H1 (cell line): Measurements from ENCODE around the gene CDCA3.

ENCODE experiments used
- CHD7 ChIP-seq: fragments of 300-600 bp; sonication (generic); IDR thresholded peaks from 2 replicates; pipeline ENCODE4 v1.7.1; 2012; ENCODE audit warnings: low read length, moderate library complexity, mild to moderate bottlenecking, inconsistent platforms; ENCODE audit not compliant: insufficient replicate concordance
- CREB1 ChIP-seq: IDR thresholded peaks from 2 replicates; pipeline ENCODE4 v1.6.1; 2012; ENCODE audit warnings: inconsistent platforms
- CTCF ChIP-seq, 3 experiments: IDR thresholded peaks; 1 replicate in 2 of 3; 2 replicates in 1 of 3; pipeline versions ENCODE4 v1.5.1 to v1.6.1; 2011; ENCODE audit warnings: low read length in 3 of 3, mild to moderate bottlenecking in 3 of 3, inconsistent platforms in 2 of 3, low read depth in 1 of 3, moderate library complexity in 1 of 3; ENCODE audit not compliant: insufficient read depth in 1 of 3; ENCODE audit errors: control extremely low read depth in 1 of 3
- EP300 ChIP-seq, 2 experiments: IDR thresholded peaks; 1 replicate in 1 of 2; 2 replicates in 1 of 2; pipeline ENCODE4 v1.6.1; 2011 to 2012; ENCODE audit warnings: low read depth in 2 of 2, low read length in 2 of 2, mild to moderate bottlenecking in 2 of 2, borderline replicate concordance in 1 of 2, inconsistent platforms in 1 of 2, moderate library complexity in 1 of 2
- HDAC6 ChIP-seq: IDR thresholded peaks from one replicate; pipeline ENCODE4 v1.7.1; 2012; ENCODE audit warnings: low read depth, mild to moderate bottlenecking, inconsistent platforms, low read length, moderate library complexity
- MAX ChIP-seq: IDR thresholded peaks from 2 replicates; pipeline ENCODE4 v1.6.1; 2012; ENCODE audit warnings: inconsistent platforms
- POLR2A ChIP-seq, 2 experiments: IDR thresholded peaks; 1 replicate in 1 of 2; 2 replicates in 1 of 2; pipeline ENCODE4 v1.6.1; 2011; ENCODE audit warnings: low read depth in 2 of 2, low read length in 2 of 2, mild to moderate bottlenecking in 2 of 2; ENCODE audit errors: control extremely low read depth in 1 of 2
- POLR2AphosphoS5 ChIP-seq: IDR thresholded peaks from 2 replicates; pipeline ENCODE4 v1.6.1; 2011; ENCODE audit warnings: low read depth, low read length
- RAD21 ChIP-seq, 2 experiments: IDR thresholded peaks in 1 of 2; conservative IDR thresholded peaks in 1 of 2; 2 replicates each; pipeline ENCODE4 v1.6.1; 2011; ENCODE audit warnings: low read depth in 2 of 2, low read length in 2 of 2, improper control_type of control experiment in 1 of 2, inconsistent platforms in 1 of 2, mild to moderate bottlenecking in 1 of 2, moderate library complexity in 1 of 2
- SIN3A ChIP-seq, 2 experiments: IDR thresholded peaks in 1 of 2; conservative IDR thresholded peaks in 1 of 2; 2 replicates each; pipeline ENCODE4 v1.6.1; 2011 to 2012; ENCODE audit warnings: low read length in 2 of 2, improper control_type of control experiment in 1 of 2, low read depth in 1 of 2, mild to moderate bottlenecking in 1 of 2
- SUZ12 ChIP-seq: fragments of 200-600 bp; sonication (generic); IDR thresholded peaks from 2 replicates; pipeline ENCODE4 v1.6.1; 2012; ENCODE audit warnings: mild to moderate bottlenecking, inconsistent platforms, low read length, moderate library complexity, mixed read lengths
- TAF1 ChIP-seq: IDR thresholded peaks from 2 replicates; pipeline ENCODE4 v1.6.1; 2011; ENCODE audit warnings: mild to moderate bottlenecking, low read depth, low read length
- TAF7 ChIP-seq: optimal IDR thresholded peaks from 2 replicates; pipeline ENCODE3; 2011; ENCODE audit warnings: low read depth, mild to moderate bottlenecking, inconsistent platforms, low read length, moderate library complexity, borderline replicate concordance

- TF ChIP-seq CTCF (IDR thresholded peaks at IDR 0.05; ENCODE audit: control extremely low read depth in 1 of 3, insufficient read depth in 1 of 3, low read depth in 1 of 3, low read length in 3 of 3): peak in 1 of 3 experiments; percentile 21; a peak in 1 of 4 replicates
- TF ChIP-seq RAD21 (IDR thresholded peaks at IDR 0.05 in 1 of 2, conservative IDR thresholded peaks at IDR 0.05 in 1 of 2; ENCODE audit: low read depth in 2 of 2, low read length in 2 of 2): no peak
- no peak for TF ChIP-seq CREB1
- TF ChIP-seq CHD7: no peak
- peak in 1 of 2 experiments; percentile 27; a peak in 1 of 3 replicates for TF ChIP-seq POLR2A (IDR thresholded peaks at IDR 0.05; ENCODE audit: control extremely low read depth in 1 of 2, low read depth in 2 of 2, low read length in 2 of 2)
- no peak for TF ChIP-seq EP300 (IDR thresholded peaks at IDR 0.05; ENCODE audit: borderline replicate concordance in 1 of 2, low read depth in 2 of 2, low read length in 2 of 2)
- TF ChIP-seq HDAC6: no peak
- no peak for TF ChIP-seq MAX
- TF ChIP-seq SUZ12: no peak
- no peak for TF ChIP-seq SIN3A (conservative IDR thresholded peaks at IDR 0.05 in 1 of 2, IDR thresholded peaks at IDR 0.05 in 1 of 2; ENCODE audit: low read depth in 1 of 2, low read length in 2 of 2)
- TF ChIP-seq POLR2AphosphoS5: no peak
- no peak for TF ChIP-seq TAF1
- TF ChIP-seq TAF7: no peak
Observed at GRCh38 chr12:6829536-6830220, 21.4 kb downstream of the CDCA3 start.
